ENCODE measurements around the gene BAHCC1. TPM values are rescaled to one million over a fixed set of nuclear protein-coding genes. Genes with fewer than 3 reads are reported as not detected.
A peak's percentile ranks its signal among the peaks of the same experiment; 100 is the strongest.
"Not testable (repeated sequence)": the region's sequence is repeated elsewhere in the genome, so short reads cannot be mapped to it uniquely, and the experiment has no call there.

BAHCC1 gene
- total RNA-seq, 1 donor from 2014 or later: 4.8 TPM

DNA sequence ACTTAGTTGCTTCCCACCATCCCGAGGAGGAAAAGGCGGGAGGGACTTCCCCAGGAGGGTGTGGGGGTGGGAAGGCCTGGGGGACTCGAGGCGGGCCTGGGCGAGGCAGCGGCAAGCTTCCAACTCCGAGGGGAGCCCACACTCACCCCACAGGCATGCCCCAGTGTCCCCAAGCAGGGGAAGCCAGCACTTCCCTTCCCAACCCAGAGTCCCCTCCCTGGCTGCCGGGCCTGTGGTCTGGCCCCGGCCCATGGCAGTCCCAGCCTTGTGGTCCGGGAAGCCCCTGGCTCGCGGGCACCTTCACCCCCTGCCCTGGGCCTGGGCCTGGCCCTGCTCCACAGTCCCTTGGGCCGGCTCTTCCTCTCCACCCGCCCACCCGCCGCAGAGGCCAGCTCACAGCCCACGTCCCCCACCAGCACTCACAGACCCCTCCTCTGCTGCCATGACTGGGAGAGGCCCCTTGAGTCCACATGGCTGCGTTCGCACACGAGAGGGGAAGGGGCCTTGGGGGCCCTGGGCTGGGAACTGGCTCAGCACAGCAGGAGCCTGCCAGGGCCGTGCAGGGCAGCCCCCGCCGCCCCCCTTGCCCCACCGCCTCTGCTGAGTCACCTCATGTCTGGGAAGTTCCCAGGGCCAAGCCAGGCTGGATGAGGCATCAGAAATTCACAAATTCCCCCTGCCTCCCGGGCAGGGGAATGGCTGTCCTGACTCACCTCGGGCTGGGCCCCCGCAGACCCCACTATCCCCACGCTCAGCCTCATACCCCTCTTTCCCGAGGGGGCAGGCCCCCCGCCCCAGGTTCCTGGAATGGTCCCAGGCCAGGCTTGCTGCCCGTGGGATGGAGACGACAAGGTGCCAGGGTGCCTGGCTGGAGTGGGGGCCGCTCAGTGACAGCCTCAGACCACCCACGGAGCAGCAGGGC is 27.8 kb downstream of the BAHCC1 start:
- H3K4me3 ChIP-seq (ENCODE audit: low read depth, low read length): peak overlapping the region; percentile 46
- TF ChIP-seq, protein P1, sequence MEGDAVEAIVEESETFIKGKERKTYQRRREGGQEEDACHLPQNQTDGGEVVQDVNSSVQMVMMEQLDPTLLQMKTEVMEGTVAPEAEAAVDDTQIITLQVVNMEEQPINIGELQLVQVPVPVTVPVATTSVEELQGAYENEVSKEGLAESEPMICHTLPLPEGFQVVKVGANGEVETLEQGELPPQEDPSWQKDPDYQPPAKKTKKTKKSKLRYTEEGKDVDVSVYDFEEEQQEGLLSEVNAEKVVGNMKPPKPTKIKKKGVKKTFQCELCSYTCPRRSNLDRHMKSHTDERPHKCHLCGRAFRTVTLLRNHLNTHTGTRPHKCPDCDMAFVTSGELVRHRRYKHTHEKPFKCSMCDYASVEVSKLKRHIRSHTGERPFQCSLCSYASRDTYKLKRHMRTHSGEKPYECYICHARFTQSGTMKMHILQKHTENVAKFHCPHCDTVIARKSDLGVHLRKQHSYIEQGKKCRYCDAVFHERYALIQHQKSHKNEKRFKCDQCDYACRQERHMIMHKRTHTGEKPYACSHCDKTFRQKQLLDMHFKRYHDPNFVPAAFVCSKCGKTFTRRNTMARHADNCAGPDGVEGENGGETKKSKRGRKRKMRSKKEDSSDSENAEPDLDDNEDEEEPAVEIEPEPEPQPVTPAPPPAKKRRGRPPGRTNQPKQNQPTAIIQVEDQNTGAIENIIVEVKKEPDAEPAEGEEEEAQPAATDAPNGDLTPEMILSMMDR (conservative IDR thresholded peaks at IDR 0.05; ENCODE audit: low read depth, low read length): no peak
- peak; percentile 54 for DNase-seq (ENCODE audit: low read depth)

DNA sequence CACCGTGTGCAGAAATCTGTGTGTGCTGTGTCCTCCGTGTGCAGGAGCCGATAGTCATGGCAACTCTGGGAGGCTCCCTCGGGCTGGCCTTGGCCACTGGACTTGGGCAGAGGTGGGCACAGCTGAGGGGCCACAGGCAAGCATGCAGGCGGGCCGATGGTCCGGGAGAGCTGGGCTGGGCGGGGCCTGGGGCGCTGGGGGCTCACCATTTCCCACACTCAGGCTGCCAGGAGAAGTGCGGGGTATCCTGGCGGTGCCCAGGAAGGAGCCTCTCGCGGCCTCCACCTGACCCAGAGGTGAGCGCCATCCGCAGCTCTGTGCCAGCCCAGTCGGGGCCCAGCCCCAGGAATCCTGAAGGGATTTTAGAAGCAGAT is 28.4 kb downstream of the BAHCC1 start:
- TF ChIP-seq, protein P1 (conservative IDR thresholded peaks at IDR 0.05; ENCODE audit: low read depth, low read length): no peak

DNA sequence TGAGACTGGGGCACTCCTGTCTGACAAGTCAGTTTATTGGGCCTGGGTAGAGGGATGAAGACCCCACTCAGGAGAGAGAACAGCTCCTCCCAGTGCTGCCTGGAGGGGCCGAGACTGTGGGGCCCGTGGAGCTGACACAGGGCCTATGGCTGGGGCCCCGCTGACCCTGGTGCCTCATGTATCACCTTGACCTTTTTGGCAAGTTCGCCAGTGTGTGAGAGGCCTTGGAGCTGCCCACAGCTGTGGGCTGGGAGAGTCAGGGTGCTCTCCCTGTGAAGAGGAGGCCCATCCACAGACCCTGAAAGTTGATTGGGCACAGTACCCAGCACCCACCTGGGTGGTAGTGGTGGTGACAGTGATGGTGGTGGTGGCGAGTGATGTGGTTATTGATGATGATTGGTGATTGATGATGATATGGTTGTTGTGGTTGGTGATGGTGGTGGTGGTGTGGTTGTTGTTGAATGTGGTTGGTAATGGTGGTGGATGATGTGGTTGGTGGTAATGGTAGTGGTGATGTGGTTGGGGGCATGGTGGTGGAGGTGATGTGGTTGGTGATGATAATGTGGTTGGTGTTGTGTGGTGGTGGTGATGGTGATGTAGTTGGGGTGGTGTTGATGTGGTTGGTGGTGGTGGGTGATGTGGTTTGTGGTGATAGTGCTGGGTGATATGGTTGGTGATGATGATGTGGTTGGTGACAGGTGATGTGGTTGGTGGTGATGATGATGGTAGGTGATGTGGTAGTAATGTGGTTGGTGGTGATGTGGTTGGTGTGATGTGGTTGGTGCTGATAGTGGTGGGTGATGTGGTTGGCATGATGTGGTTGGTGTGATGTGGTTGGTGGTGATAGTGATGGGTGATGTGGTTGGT is 29.1 kb downstream of the BAHCC1 start:
- TF ChIP-seq, protein P1 (conservative IDR thresholded peaks at IDR 0.05; ENCODE audit: low read depth, low read length): no peak
- DNase-seq (ENCODE audit: low read depth): no peak
- H3K4me3 ChIP-seq (ENCODE audit: low read depth, low read length): no peak overlapping the region

More for the DNA sequence above, 28.4 kb downstream of the BAHCC1 start:
- no peak overlapping the region for H3K4me3 ChIP-seq (ENCODE audit: low read depth, low read length)
- no peak for DNase-seq (ENCODE audit: low read depth)

DNA sequence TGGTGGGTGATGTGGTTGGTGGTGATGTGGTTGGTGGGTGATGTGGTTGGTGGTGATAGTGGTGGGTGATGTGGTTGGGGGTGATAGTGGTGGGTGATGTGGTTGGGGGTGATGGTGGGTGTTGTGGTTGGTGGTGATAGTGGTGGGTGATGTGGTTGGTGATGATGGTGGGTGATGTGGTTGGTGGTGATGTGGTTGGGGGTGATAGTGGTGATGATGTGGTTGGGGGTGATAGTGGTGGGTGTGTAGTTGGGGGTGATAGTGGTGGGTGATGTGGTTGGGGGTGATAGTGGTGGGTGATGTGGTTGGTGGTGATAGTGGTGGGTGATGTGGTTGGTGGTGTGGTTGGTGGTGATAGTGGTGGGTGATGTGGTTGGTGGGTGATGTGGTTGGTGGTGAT is 29.8 kb downstream of the BAHCC1 start:
- DNase-seq (ENCODE audit: low read depth); H3K4me3 ChIP-seq (ENCODE audit: low read depth, low read length): not testable (repeated sequence)

DNA sequence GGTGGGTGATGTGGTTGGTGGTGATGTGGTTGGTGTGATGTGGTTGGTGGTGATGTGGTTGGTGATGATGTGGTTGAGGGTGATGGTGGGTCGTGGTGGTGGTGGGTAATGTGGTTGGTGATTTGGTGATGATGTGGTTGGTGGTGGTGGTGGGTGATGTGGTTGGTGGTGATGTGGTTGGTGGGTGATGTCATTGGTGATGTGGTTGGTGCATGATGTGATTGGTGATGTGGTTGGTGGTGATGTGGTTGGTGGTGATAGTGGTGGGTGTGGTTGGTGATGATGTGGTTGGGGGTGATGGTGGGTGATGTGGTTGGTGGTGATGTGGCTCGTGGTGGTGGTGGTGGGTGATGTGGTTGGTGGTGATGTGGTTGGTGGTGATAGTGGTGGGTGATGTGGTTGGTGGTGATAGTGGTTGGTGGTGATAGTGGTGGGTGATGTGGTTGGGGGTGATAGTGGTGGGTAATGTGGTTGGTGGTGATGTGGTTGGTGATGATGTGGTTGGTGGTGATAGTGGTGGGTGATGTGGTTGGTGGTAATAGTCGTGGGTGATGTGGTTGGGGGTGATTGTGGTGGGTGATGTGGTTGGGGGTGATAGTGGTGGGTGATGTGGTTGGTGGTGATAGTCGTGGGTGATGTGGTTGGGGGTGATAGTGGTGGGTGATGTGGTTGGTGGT is 30.6 kb downstream of the BAHCC1 start:
- not testable (repeated sequence) for H3K4me3 ChIP-seq (ENCODE audit: low read depth, low read length); DNase-seq (ENCODE audit: low read depth)

DNA sequence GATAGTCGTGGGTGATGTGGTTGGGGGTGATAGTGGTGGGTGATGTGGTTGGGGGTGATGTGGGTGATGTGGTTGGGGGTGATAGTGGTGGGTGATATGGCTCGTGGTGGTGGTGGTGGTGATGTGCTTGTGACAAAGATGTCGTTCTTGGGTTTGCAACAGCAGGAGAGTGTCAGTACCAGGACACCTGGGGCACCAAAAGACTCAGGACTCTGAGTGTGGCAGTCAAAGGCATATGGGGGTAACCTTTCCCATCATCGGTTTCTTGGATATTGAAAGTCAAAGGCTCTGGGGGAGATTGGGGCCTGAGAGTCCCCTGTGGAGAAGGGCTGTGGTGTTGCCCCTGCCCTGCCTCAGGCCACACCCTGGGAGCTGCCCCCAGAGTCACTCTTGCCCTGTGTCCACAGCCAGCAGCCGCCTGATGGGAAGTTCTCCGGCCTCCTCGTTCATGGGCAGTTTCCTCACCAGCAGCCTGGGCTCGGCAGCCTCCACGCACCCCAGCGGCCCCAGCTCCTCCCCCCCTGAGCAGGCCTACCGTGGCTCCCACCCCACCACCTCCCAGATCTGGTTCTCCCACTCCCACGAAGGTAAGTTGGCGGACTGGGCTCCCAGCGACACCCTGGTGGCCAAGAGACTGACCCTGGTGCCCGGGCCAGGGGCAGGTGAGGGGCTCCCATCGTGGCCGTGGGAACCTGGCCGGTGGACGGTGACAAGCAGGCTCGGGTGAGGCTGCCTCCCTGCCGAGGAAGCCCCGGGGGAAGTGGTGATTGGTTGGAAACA is 31.3 kb downstream of the BAHCC1 start:
- TF ChIP-seq, protein P1 (conservative IDR thresholded peaks at IDR 0.05; ENCODE audit: low read depth, low read length): no peak
- DNase-seq (ENCODE audit: low read depth): no peak
- no peak overlapping the region for H3K4me3 ChIP-seq (ENCODE audit: low read depth, low read length)

Measured in epithelial cell of proximal tubule (primary cell).